DMS 273 treated with DMSO at 0.1 percent for 48 hours (cell line): ENCODE results near the gene BLTP3B.

ENCODE experiments used
- DNase-seq: peaks from one replicate; lab custom pipeline; 2025; lab: John Stamatoyannopoulos, UW

The BLTP3B gene

GRCh38 chr12:100110276-100110675, 32.4 kb downstream of the BLTP3B start:
- no peak for DNase-seq

- DNase-seq, result no peak
Observed at GRCh38 chr12:100106861-100107260, 35.8 kb downstream of the BLTP3B start.

GRCh38 chr12:100105661-100106060, 37.0 kb downstream of the BLTP3B start:
- DNase-seq, result no peak

GRCh38 chr12:100101000-100101399, 41.7 kb downstream of the BLTP3B start:
- DNase-seq, result no peak
